Suppressor macrophage (primary cell): Measurements from ENCODE around the gene ASB10.

ENCODE experiments used
- DNase-seq, 4 experiments: peaks; one replicate each; pipeline ENCODE4 v3.0.0-alpha.2; 2020 to 2022

The ASB10 gene

GRCh38 chr7:151210087-151210854 lies 23.2 kb upstream of the ASB10 start, which contains the start of gene H2BK1:
TSS of gene H2BK1 (minus strand) at chr7:151210488. CDS start at chr7:151210318, 170 bp downstream.
- DNase-seq = no peak

- no peak for DNase-seq
These were observed 22.5 kb upstream of the ASB10 start for GRCh38 chr7:151209588-151209987.

- no peak for DNase-seq
These were observed 21.3 kb upstream of the ASB10 start for GRCh38 chr7:151208253-151208862.

DNA sequence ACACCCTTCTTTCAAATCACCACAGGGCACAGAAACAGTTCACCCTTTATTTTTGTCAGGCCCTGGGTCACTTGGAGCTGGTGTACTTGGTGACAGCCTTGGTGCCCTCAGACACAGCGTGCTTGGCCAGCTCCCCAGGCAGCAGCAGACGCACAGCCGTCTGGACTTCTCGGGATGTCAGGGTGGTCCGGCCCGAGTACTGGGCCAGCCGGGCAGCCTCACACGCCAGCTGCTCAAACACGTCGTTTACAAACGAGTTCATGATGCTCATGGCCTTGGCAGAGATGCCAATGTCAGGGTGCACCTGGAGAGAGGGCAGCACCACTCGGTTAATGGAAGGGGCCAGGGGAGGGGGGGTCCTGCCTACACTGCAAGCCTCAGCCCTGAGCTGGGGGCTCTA lies 20.8 kb upstream of the ASB10 start:
- no peak for DNase-seq

GRCh38 chr7:151207315-151207714 lies 20.3 kb upstream of the ASB10 start:
- no peak for DNase-seq

GRCh38 chr7:151206914-151207313 lies 19.9 kb upstream of the ASB10 start:
- no peak for DNase-seq

DNA sequence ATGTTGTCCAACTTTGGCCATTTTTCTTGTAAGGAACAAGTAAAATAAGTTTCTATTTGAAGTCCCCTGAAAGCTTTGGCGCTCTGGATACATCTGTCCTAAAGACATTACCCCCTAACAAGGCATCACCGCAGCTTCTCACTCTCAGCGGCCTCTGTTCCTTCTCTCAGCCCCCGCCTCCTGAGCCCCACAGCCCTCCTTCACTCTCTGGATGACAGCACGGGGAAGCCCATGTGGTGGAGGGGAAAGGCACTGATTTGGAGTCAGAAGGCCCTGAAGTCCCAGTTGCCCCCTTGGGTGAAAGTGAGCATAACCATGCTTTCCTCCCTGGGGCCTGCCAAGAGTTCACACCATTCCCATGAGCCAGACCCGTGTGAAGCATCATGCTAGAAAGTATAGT lies 18.7 kb upstream of the ASB10 start:
- no peak for DNase-seq

- no peak for DNase-seq
These were observed 17.5 kb upstream of the ASB10 start for GRCh38 chr7:151204383-151205032.

- no peak for DNase-seq
These were observed 15.8 kb upstream of the ASB10 start for GRCh38 chr7:151202836-151203235.

- DNase-seq = no peak
These were observed 14.7 kb upstream of the ASB10 start for GRCh38 chr7:151201751-151202150.

DNA sequence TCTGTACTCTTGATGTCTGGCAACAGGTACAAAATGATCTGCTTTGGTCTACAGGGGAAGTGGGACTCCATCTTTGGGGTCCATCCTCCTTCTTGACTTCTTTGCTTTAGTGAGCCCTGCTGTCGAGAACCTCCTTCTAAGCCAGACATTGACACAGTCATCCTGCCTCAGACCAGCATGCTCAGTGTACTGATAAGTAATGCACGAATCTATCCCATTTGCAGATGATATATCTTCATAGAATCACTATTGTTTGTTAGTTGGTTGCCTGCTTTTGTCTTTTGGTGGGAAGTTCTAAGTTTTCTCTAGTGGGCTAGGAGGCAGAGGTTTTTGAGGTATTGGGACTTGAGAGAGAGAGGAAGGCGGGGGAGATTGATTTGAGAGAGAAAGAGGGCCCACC lies 14.3 kb upstream of the ASB10 start:
- DNase-seq = no peak

- DNase-seq = no peak
These were observed 12.1 kb upstream of the ASB10 start for GRCh38 chr7:151198945-151199848.

GRCh38 chr7:151197932-151198331 lies 10.9 kb upstream of the ASB10 start:
- DNase-seq = no peak

DNA sequence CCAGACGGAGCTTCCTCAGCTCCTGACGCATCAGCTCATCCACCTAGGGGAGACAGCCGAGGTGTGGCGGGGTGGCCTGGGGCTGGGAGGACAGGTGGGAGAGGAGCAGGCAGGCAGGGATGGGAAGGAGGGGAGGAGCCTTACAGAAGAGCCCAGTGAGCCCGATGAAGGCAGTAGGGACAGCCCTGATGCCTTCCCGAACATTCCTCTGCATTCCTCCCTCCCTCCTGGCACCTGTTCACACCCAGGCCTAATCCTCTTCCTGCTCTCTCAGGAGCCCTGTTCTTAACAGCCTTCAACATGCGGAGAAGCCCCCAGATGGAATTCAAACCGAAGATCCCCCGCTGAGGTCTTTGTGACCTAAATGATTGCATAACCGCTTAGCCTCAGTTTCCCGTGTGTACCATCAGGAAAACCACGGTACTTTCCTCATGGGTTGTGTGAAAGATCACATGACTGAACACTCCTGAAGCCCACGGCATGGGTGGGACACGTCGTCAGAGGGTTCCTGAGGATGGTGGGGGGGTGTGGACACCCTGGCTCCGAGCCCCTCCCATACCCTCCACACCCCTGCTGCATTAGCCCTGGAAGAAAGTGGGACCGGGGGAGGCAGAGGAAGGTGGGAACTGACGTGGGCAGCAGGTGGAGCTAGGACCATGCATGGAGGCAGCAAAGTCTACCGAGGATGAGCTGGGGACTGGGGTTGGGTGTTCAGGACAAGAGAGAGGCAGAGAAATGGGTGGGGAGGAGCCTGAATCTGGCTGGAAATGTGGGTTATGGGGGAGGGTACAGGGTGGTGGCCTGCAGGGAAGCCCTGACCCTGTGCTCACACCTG lies 8.8 kb upstream of the ASB10 start:
- DNase-seq = no peak

- no peak for DNase-seq
These were observed 7.1 kb upstream of the ASB10 start for GRCh38 chr7:151194188-151194587.

DNA sequence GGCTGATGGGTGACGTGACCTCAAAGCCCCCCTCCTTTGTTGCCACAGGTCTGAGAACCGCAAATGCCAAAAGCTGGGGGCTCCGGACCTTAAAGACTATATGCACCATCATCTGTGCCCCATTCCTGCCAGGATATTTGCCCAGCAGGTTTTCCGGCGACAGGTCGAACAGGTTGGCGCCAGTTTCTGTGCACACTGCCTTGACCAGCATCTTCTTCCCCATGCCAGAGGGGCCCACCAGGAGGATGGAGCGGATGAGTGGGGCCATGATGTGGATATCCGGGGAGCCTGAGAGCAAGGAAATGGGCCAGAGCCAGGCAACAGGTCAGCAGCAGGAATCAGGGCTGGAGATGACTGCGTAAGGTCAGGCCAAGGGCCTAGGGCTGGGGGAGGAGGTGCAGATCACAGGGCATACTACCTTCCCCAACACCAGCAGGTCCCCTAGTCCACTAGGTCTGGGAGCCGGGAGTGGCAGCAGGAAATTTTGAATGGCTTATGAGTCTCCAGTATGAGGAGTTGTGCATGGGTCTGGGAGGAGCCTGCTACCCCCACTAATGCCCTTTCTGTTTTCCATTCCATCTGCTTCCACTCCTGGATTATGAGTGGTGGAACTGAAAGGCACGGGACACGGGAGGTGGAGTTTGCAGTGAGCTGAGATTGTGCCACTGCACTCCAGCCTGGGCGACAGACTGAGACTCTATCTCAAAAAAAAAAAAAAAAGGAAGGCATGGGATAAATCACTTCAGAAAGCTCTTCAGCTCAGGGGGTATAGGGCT lies 6.3 kb upstream of the ASB10 start:
- DNase-seq = no peak

DNA sequence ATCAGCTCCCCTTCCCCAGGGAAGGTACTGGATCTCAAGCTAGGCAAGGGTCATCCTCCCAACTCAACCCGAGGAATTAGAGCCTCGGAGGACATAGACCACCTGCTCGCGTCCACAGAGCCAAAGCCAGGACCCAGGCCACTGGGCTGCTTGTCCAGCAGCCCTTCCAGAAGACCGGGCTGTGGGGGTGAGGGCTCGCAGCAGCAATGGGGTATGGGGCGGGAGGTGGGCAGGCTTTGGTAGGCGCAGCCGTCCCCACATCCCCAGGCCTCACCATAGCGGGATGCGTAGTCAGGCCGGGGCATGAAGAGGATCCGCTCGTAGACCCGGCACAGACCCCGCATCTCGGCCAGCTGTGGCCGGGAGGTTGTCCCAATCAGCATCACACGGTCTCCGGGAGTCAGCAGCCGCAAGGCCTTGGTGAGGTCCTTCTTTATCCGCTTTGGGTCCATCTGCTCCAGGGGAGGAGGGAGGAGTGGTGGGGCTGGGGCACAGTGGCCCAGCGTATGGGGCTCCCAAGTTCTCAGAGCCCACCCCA lies 5.0 kb upstream of the ASB10 start:
- DNase-seq = no peak

- DNase-seq = no peak
These were observed 4.5 kb upstream of the ASB10 start for GRCh38 chr7:151191544-151191943.

DNA sequence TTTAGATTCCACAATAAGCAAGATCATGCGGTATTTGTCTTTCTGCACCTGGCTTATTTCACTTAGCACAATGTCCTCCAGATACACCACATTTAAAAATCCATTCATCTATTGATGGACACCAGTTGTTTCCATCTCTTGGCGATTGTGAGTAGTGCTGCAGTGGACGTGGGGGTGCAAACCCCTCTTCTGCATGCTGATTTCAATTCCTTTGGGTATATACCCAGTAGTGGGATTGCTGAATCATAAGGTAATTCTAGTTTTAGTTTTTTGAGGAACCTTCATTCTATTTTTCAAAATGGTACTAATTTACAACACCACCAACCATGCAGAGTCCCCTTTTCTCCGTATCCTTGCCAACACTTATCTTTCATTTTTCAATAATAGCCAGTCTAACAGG lies 2.0 kb upstream of the ASB10 start:
- DNase-seq = no peak

DNA sequence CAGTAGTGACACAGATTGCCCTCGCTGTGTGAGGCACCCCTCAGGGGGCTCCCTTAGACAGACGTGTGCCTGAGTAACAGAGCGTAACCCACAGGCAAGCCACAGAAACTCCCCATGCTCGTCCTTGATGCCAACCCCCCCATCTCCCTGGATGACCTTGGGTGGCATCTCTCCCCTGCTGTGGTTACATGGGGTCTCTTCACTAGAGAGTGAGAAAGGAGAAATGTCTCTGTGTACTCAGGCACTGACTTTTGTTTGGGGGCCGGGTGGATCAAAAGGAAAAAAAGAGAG lies 1.1 kb upstream of the ASB10 start:
- DNase-seq = no peak
